Ovary (tissue), 9 donors: Measurements from ENCODE around the gene NPDC1. TPM values are rescaled to one million over a fixed set of nuclear protein-coding genes. Genes with fewer than 3 reads are reported as not detected.
A peak's percentile ranks its signal among the peaks of the same experiment; 100 is the strongest.

Experiments
- DNase-seq, 5 donors: peaks; one replicate each; pipeline ENCODE4 v3.0.0-alpha.2; 2019 to 2020
- H3K27ac ChIP-seq, 2 donors: fragments of 200-600 bp; one replicate each; pipeline versions ENCODE4 v1.5.1 to v1.8.0; 2019 to 2022
- H3K27me3 ChIP-seq: fragments of 200-600 bp; one replicate; pipeline ENCODE4 v1.8.0; 2022
- H3K36me3 ChIP-seq: fragments of 200-600 bp; sonication (generic); one replicate; pipeline ENCODE4 v1.5.1; 2019
- H3K4me1 ChIP-seq: one replicate; pipeline ENCODE4 v1.8.1; 2013; ENCODE audit warnings: mild to moderate bottlenecking, moderate library complexity; ENCODE audit not compliant: insufficient read depth
- H3K4me3 ChIP-seq: fragments of 200-600 bp; sonication (generic); one replicate; pipeline ENCODE4 v1.5.1; 2017
- H3K9me3 ChIP-seq, 2 donors: fragments of 200-600 bp in 1 of 2; sonication (generic) in 1 of 2; one replicate each; pipeline versions ENCODE4 v1.5.1 to v1.8.1; 2013 to 2019; ENCODE audit warnings: mild to moderate bottlenecking in 1 of 2, moderate library complexity in 1 of 2
- CTCF ChIP-seq, 3 donors: fragments of 450-650 bp in 2 of 3; fragments of 200-600 bp in 1 of 3; IDR thresholded peaks; one replicate each; pipeline versions ENCODE4 v1.5.1 to v1.8.0; 2016 to 2022; ENCODE audit warnings: antibody characterized with exemption in 3 of 3, mild to moderate bottlenecking in 1 of 3
- EP300 ChIP-seq: sonication (generic); formaldehyde crosslinking; IDR thresholded peaks from one replicate; pipeline ENCODE4 v1.6.1; 2017; ENCODE audit warnings: antibody characterized with exemption
- POLR2A ChIP-seq: fragments of 450-650 bp; IDR thresholded peaks from one replicate; pipeline ENCODE4 v1.6.1; 2017; ENCODE audit warnings: antibody characterized with exemption, mild to moderate bottlenecking, moderate library complexity
- WGBS, 3 donors: extraction: QIAGEN DNeasy Blood & Tissue Kit in 1 of 3; methylation state at CpG; one replicate each; pipeline versions ENCODE4 v1.1.5 to v1.1.7; 2013 to 2017; 5-methylcytosine and 5-hydroxymethylcytosine counted together
- intact Hi-C, 4 donors: fragments of 100-400 bp; cut with DNase I; formaldehyde crosslinking; loops; one replicate each; pipeline versions ENCODE4 v1.11.0 to v1.15.1; 2022 to 2023
- polyA plus RNA-seq, 2 donors: library from polyadenylated mRNA; stranded (reverse); fragments of 200-250 nt in 1 of 2; fragments of 350-450 nt in 1 of 2; fragmentation: Illumina TruSeq in 1 of 2; extraction: RNeasy Lipid Tissue Mini Kit (QIAGEN cat#74804) in 1 of 2; gene quantifications; one replicate each; pipeline ENCODE4 v1.2.3, GENCODE V29; 2013 to 2014
- total RNA-seq, 7 donors: library from RNA; depleted of rRNA in 2 of 7; stranded (reverse); fragments of >200 nt in 2 of 7; fragmentation: NEBNext Ultra II Directional in 3 of 7; extraction: Animal tissue kit (Norgen Biotek cat#: 25700) in 3 of 7; gene quantifications; one replicate each; pipeline versions ENCODE4 v1.1.0 to v1.2.4, GENCODE V29; 2016 to 2023
- donor health status: DM: no; HTN: no; CAD: no; lungs with moderate emphysema.
- donor health status: DM: no; HTN: no; CAD: no.
- donor health status: Bipolar disorder and iron deficiency.
- donor health status: DM: yes; HTN: yes; CAD: no.
- donor health status: DM: no; HTN: no; CAD: no.
- donor health status: DM: yes; HTN: yes; CAD: no.

Gene NPDC1
- total and polyA plus RNA-seq, 9 donors = 2.1 to 112 (median 49.9) TPM

GRCh38 chr9:137055385-137056364 is 9.7 kb upstream of the NPDC1 start:
- Histone ChIP-seq H3K27me3 (no peaks in the 10 kb centered on the region), H3K4me3 (no peak overlapping the region), H3K36me3 (no peaks in the 10 kb centered on the region), H3K4me1 (peaks cover 22% of the 10 kb centered on the region), H3K27ac (peak overlapping the region; percentile 62 to 69), H3K9me3 (no peaks in the 10 kb centered on the region)
- TF ChIP-seq POLR2A (no peak), CTCF (IDR thresholded peaks at IDR 0.05) (no peak), EP300 (no peak)
- intact Hi-C loops = no loop called here
- 2 to 5% (median 4%) methylated on average over 25 to 28 of the region's 28 CpGs for WGBS, 3 donors
- DNase-seq = peak; percentile 96 to 99 (median 99)

- Histone ChIP-seq H3K4me3 (no peak overlapping the region), H3K4me1 (peaks cover 22% of the 10 kb centered on the region), H3K27ac (peak overlapping the region; percentile 62 to 69), H3K9me3 (no peaks in the 10 kb centered on the region), H3K27me3 (no peaks in the 10 kb centered on the region), H3K36me3 (no peaks in the 10 kb centered on the region)
- peak in 1 of 5 donors; percentile 22 for DNase-seq
- intact Hi-C loops = no loop called here
- 68 to 76% (median 75%) methylated on average over 15 to 17 of the region's 17 CpGs for WGBS, 3 donors
- TF ChIP-seq CTCF (IDR thresholded peaks at IDR 0.05) (no peak), POLR2A (no peak), EP300 (no peak)
Observed at GRCh38 chr9:137054932-137055384, 9.0 kb upstream of the NPDC1 start.

- Histone ChIP-seq H3K36me3 (no peaks in the 10 kb centered on the region), H3K27ac (peak within 1 kb of the TSS in 1 of 2 donors; percentile 69), H3K9me3 (no peaks in the 10 kb centered on the region), H3K4me1 (peaks cover 22% of the 10 kb centered on the region), H3K4me3 (peak within 1 kb of the TSS; percentile 13), H3K27me3 (no peaks in the 10 kb centered on the region)
- peak in 1 of 5 donors; percentile 30 for DNase-seq
- WGBS, 3 donors = 24 to 37% (median 27%) methylated on average over 45 to 90 of the region's 90 CpGs
- intact Hi-C loops = no loop called here
- TF ChIP-seq CTCF (IDR thresholded peaks at IDR 0.05) (no peak), POLR2A (no peak), EP300 (no peak)
Observed at GRCh38 chr9:137053944-137054931, 8.3 kb upstream of the NPDC1 start, which contains the start of gene ENTPD2. TSS of gene ENTPD2 (minus strand) at chr9:137054061. CDS start at chr9:137053997, 64 bp downstream.
